Osteoblast (primary cell): Measurements from ENCODE around the gene NELL2. TPM values are rescaled to one million over a fixed set of nuclear protein-coding genes. Genes with fewer than 3 reads are reported as not detected.

ENCODE experiments used
- DNase-seq: peaks from one replicate; pipeline ENCODE4 v3.0.0; 2011; ENCODE audit warnings: low spot score, mixed read lengths; ENCODE audit not compliant: insufficient read length; ENCODE audit errors: missing footprints
- H2AFZ ChIP-seq: 2 replicates; pipeline ENCODE4 v1.6.0; 2011; ENCODE audit warnings: mild to moderate bottlenecking, low read length
- H3K27ac ChIP-seq: 2 replicates; pipeline ENCODE4 v1.5.1; 2011; ENCODE audit warnings: mild to moderate bottlenecking, low read depth, low read length, moderate library complexity
- H3K27me3 ChIP-seq: 2 replicates; pipeline ENCODE4 v1.6.0; 2012; ENCODE audit warnings: mild to moderate bottlenecking, control low read depth, inconsistent platforms, low read length, moderate library complexity; ENCODE audit not compliant: insufficient read depth
- H3K36me3 ChIP-seq: 2 replicates; pipeline ENCODE4 v1.5.1; 2011; ENCODE audit warnings: mild to moderate bottlenecking, low read length, control low read depth, moderate library complexity; ENCODE audit not compliant: insufficient read depth
- H3K4me1 ChIP-seq: 2 replicates; pipeline ENCODE4 v1.5.1; 2011; ENCODE audit warnings: mild to moderate bottlenecking, low read length, control low read depth, moderate library complexity; ENCODE audit not compliant: insufficient read depth
- H3K4me2 ChIP-seq: 2 replicates; pipeline ENCODE4 v1.6.0; 2011; ENCODE audit warnings: mild to moderate bottlenecking, low read length; ENCODE audit not compliant: insufficient read depth
- H3K4me3 ChIP-seq: fragments of 200-600 bp; sonication (generic); 3 replicates; pipeline ENCODE4 v1.5.1; 2012; ENCODE audit warnings: mild to moderate bottlenecking, low read length, inconsistent platforms; ENCODE audit not compliant: insufficient read depth
- H3K79me2 ChIP-seq: 2 replicates; pipeline ENCODE4 v1.6.0; 2012; ENCODE audit warnings: mild to moderate bottlenecking, low read length, control low read depth, inconsistent platforms; ENCODE audit not compliant: insufficient read depth
- H3K9me3 ChIP-seq: 2 replicates; pipeline ENCODE4 v1.5.1; 2011; ENCODE audit warnings: low read depth, low read length, control low read depth
- H4K20me1 ChIP-seq: 2 replicates; pipeline ENCODE4 v1.6.0; 2012; ENCODE audit warnings: mild to moderate bottlenecking, low read length, control low read depth; ENCODE audit not compliant: insufficient read depth
- total RNA-seq: library from RNA; depleted of rRNA; stranded (reverse); fragments of >200 nt; gene quantifications from 2 replicates; pipeline ENCODE4 v1.2.3, GENCODE V29; 2012
- TF ChIP-seq, protein P1 (sequence below): IDR thresholded peaks from 2 replicates; pipeline ENCODE4 v1.5.1; 2011; ENCODE audit warnings: mild to moderate bottlenecking, low read depth, low read length, moderate library complexity; ENCODE audit errors: extremely low read depth

Gene NELL2
- total RNA-seq, 1 donor, result not detected

DNA sequence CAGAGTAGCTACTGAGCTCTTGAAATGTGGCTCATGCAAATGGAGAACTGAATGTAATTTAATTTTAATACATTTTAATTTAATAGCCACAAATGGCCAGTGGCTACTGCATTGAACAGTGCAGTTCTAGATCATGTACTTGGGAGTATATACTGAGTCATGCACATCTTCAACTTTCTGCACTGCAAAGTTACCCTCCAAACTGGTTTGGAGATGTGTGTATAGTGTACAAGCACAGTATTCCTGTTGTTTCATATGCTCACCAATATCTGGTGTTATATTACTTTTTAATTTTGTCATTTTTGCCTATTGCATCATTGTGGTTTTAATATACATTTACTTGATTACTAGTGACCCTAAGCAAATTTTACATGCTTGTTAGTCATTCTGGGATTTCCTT is 372.8 kb downstream of the NELL2 start:
- Histone ChIP-seq H3K4me3 (no peak overlapping the region), H2AFZ (no peak overlapping the region), H3K36me3 (no peaks in the 10 kb centered on the region), H3K4me2 (no peak overlapping the region), H4K20me1 (no peaks in the 10 kb centered on the region), H3K27ac (no peak overlapping the region), H3K79me2 (no peaks in the 10 kb centered on the region), H3K9me3 (no peaks in the 10 kb centered on the region), H3K27me3 (no peaks in the 10 kb centered on the region), H3K4me1 (no peaks in the 10 kb centered on the region)
- TF ChIP-seq, protein P1, sequence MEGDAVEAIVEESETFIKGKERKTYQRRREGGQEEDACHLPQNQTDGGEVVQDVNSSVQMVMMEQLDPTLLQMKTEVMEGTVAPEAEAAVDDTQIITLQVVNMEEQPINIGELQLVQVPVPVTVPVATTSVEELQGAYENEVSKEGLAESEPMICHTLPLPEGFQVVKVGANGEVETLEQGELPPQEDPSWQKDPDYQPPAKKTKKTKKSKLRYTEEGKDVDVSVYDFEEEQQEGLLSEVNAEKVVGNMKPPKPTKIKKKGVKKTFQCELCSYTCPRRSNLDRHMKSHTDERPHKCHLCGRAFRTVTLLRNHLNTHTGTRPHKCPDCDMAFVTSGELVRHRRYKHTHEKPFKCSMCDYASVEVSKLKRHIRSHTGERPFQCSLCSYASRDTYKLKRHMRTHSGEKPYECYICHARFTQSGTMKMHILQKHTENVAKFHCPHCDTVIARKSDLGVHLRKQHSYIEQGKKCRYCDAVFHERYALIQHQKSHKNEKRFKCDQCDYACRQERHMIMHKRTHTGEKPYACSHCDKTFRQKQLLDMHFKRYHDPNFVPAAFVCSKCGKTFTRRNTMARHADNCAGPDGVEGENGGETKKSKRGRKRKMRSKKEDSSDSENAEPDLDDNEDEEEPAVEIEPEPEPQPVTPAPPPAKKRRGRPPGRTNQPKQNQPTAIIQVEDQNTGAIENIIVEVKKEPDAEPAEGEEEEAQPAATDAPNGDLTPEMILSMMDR, result no peak
- DNase-seq, result no peak

GRCh38 chr12:44502681-44503080 is 373.4 kb downstream of the NELL2 start:
- Histone ChIP-seq H2AFZ (no peak overlapping the region), H4K20me1 (no peaks in the 10 kb centered on the region), H3K9me3 (no peaks in the 10 kb centered on the region), H3K4me2 (no peak overlapping the region), H3K27me3 (no peaks in the 10 kb centered on the region), H3K36me3 (no peaks in the 10 kb centered on the region), H3K27ac (no peak overlapping the region), H3K4me1 (no peaks in the 10 kb centered on the region), H3K4me3 (no peak overlapping the region), H3K79me2 (no peaks in the 10 kb centered on the region)
- TF ChIP-seq, protein P1, result no peak
- no peak for DNase-seq

DNA sequence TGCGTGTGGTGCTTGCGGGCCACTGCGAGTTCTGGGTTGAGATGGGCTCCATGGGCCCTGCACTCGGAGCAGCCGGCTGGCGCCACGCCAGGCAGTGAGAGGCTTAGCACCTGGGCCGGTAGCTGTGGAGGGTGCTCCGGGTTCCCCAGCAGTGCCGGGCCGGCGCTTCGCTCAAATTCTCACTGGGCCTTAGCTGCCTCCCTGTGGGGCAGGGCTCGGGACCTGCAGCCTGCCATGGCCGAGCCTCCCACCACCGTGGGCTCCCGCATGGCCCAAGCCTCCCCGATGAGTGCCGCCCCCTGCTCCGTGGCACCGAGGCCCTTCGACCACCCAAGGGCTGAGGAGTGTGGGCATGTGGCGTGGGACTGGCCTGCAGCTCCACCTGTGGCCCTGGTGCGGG is 375.7 kb downstream of the NELL2 start:
- H4K20me1 ChIP-seq, result no peaks in the 10 kb centered on the region
- no peaks in the 10 kb centered on the region for H3K4me1 ChIP-seq
- H3K27ac ChIP-seq, result no peak overlapping the region
- TF ChIP-seq, protein P1, result no peak
- H2AFZ ChIP-seq, result no peak overlapping the region
- no peak overlapping the region for H3K4me3 ChIP-seq
- no peaks in the 10 kb centered on the region for H3K36me3 ChIP-seq
- H3K27me3 ChIP-seq, result no peaks in the 10 kb centered on the region
- no peaks in the 10 kb centered on the region for H3K79me2 ChIP-seq
- H3K9me3 ChIP-seq, result no peaks in the 10 kb centered on the region
- H3K4me2 ChIP-seq, result no peak overlapping the region
- DNase-seq, result no peak

DNA sequence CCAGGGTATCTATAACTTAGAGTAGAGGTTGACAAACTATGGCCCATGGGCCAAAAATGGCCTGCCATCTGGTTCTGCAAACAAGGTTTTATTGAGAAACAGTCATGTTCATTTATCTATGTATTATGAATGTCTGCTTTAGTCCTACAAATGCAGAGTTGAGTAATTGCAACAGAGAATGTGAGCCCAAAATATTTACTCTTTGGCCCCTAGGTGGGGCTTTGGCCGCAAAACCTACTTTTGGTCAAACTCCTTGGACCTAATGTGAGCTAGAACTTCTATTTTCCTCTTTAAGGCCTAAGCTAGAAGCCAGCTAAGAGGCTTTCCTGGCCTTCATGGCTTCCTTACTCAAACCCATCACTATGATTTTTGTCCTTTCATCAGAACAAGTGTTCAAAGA is 379.1 kb downstream of the NELL2 start:
- no peaks in the 10 kb centered on the region for H3K4me1 ChIP-seq

More for the DNA sequence above, 379.1 kb downstream of the NELL2 start:
- H4K20me1 ChIP-seq, result no peaks in the 10 kb centered on the region
- H3K36me3 ChIP-seq, result no peaks in the 10 kb centered on the region
- H2AFZ ChIP-seq, result no peak overlapping the region
- H3K4me3 ChIP-seq, result no peak overlapping the region
- no peak overlapping the region for H3K4me2 ChIP-seq
- H3K27me3 ChIP-seq, result no peaks in the 10 kb centered on the region
- H3K27ac ChIP-seq, result no peak overlapping the region
- H3K79me2 ChIP-seq, result no peaks in the 10 kb centered on the region
- TF ChIP-seq, protein P1, result no peak
- no peaks in the 10 kb centered on the region for H3K9me3 ChIP-seq
- no peak for DNase-seq
